Esophagus muscularis mucosa (tissue), 4 donors: ENCODE results near the gene PANX1.

Experiments
- CTCF ChIP-seq, 3 experiments: fragments of 200-600 bp in 2 of 3; fragments of 450-650 bp in 1 of 3; sonication (generic) in 2 of 3; IDR thresholded peaks; one replicate each; pipeline ENCODE4 v1.5.1; 2017 to 2019; ENCODE audit warnings: antibody characterized with exemption in 3 of 3, mild to moderate bottlenecking in 2 of 3, moderate library complexity in 1 of 3
- EP300 ChIP-seq: sonication (generic); formaldehyde crosslinking; IDR thresholded peaks from one replicate; pipeline ENCODE4 v1.6.1; 2017; ENCODE audit warnings: antibody characterized with exemption
- POLR2A ChIP-seq: fragments of 450-650 bp; IDR thresholded peaks from one replicate; pipeline ENCODE4 v1.6.1; 2017; ENCODE audit warnings: antibody characterized with exemption, moderate library complexity, mild to moderate bottlenecking, low read depth
- POLR2AphosphoS5 ChIP-seq, 2 donors: sonication (generic); formaldehyde crosslinking; IDR thresholded peaks; one replicate each; pipeline ENCODE4 v1.6.1; 2017; ENCODE audit warnings: antibody characterized with exemption in 2 of 2

- TF ChIP-seq CTCF (IDR thresholded peaks at IDR 0.05): peak in 2 of 3 experiments; percentile 34 to 49
- no peak for TF ChIP-seq EP300
- TF ChIP-seq POLR2A: no peak
- no peak for TF ChIP-seq POLR2AphosphoS5 (IDR thresholded peaks at IDR 0.05)
These were observed 43.2 kb downstream of the PANX1 start for GRCh38 chr11:94171693-94172440.
